Measurements from ENCODE around the gene TECPR2.

GRCh38 chr14:102479777-102480176 lies 117.0 kb downstream of the TECPR2 start:
- TF ChIP-seq EZH2phosphoT487 (IDR thresholded peaks at IDR 0.05; ENCODE audit: borderline replicate concordance, low read length) (no peak), CTCF (IDR thresholded peaks at IDR 0.05; ENCODE audit: low read depth, low read length, poor library complexity, severe bottlenecking) (no peak)

Data from DOHH2 (cell line).